ENCODE measurements around the gene TADA3.
"Not testable (repeated sequence)": the region's sequence is repeated elsewhere in the genome, so short reads cannot be mapped to it uniquely, and the experiment has no call there.

Gene TADA3

GRCh38 chr3:9784965-9785364 lies 7.3 kb downstream of the TADA3 start:
- DNase-seq (ENCODE audit: low read depth in 2 of 2, low spot score in 1 of 2), result no peak

- no peak for DNase-seq (ENCODE audit: low read depth in 2 of 2, low spot score in 1 of 2)
These were observed 8.3 kb downstream of the TADA3 start for GRCh38 chr3:9783954-9784353.

DNA sequence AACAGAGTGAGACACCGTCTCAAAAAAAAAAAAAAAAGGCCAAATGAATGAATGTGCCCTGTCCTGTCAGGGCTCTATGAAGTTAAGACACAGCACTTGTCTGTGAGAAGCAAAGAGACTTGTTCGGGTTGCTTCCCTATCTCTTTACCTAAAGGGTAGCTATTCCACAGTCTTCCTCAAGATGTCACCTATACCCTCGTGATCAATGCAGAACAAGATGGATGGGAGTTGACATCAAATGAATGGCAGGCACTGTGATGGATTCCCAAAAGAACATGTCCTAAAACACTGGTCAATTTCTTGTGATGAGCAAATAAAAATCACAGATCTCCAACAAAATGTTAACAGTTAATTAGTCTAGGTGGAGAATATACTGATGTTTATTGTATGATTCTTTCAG lies 9.5 kb downstream of the TADA3 start:
- no peak for DNase-seq (ENCODE audit: low read depth in 2 of 2, low spot score in 1 of 2)

GRCh38 chr3:9781978-9782603 lies 10.2 kb downstream of the TADA3 start:
- no peak for DNase-seq (ENCODE audit: low read depth in 2 of 2, low spot score in 1 of 2)

DNA sequence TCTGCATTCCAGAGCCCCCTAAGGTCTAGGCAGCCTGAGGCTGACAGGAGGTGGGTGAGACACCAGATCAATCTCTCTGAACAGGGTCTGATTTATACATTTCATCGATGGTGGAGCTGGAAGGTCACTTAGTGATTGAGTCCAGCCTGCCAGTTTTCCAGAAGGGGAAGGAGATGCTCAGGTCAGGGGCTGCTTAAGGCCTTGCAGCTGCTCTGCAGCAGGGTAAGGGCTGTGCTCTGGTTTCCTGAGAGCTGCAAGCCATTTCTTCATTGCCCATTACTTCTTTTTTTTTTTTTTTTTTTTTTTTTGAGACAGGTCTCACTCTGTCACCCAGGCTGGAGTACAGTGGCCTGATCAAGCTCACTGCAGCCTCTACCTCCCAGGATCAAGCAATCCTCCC lies 10.7 kb downstream of the TADA3 start:
- no peak for DNase-seq (ENCODE audit: low read depth in 2 of 2, low spot score in 1 of 2)

DNA sequence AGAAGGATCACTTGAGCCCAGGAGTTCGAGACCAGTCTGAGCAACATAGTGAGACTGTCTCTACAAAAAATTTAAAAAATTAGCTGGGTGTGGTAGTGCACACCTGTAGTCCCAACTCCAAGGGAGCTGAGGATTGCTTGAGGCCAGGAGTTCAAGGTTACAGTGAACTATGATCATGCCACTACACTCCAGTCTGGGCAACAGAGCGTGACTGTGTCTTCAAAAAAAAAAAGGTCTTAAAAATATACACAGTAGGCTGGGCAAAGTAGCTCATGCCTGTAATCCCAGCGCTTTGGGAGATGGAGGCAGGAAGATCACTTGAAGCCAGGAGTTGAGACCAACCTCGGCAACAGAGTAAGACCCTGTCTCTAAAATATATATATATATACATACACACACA lies 11.4 kb downstream of the TADA3 start:
- no peak for DNase-seq (ENCODE audit: low read depth in 2 of 2, low spot score in 1 of 2)

DNA sequence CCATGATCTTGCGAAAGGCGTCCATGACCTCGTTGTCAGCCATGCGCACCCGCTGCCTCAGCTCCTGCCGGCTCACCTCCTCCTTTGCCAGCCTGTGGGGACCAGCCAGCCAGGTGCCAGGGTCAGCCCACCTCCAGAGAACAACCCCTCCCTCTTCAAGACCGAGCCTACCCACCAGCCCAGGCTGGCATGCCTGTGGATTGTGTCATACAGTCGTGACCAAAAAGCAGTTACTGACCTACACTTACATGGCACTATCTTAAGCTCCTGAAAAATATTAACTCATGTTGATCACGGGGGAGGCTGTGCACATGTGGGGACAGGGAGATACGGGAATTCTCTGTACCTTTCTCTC lies 11.8 kb downstream of the TADA3 start:
- no peak for DNase-seq (ENCODE audit: low read depth in 2 of 2, low spot score in 1 of 2)

DNA sequence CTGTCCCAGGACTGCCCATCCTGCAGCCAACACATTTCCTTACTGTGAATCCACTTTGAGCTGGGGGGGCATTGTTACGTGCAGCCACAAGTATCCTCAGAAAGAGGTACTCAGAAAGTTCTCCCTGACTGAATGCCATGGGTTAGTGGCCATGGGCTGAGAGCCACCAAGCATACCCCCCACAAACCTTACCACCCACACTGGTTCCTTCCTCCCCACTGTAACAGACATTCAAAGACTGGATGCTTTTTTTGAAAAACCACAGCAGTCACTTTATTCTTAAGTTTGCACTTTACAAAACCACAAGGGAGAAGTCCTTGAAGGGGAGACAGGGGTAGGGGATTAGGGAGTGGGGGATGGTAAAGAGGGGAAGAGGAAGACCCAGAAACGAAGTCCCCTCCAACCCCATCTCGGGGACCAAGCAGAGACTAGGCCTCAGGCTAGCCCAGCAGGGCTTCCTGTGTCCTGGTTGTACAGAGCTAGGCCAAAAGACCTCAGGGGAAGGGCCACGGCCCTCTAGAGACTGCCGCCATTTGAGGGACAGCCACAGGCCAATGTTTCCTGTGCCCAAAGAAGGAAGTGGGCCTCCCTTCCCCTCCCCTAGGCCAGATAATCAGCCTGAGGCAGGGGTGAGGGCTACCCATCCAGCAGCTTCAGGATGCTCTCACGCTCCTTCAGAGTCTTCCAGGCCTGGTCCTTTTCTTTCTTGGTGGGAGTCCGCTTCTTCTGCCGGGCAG lies 12.4 kb downstream of the TADA3 start:
- no peak for DNase-seq (ENCODE audit: low read depth in 2 of 2, low spot score in 1 of 2)

DNA sequence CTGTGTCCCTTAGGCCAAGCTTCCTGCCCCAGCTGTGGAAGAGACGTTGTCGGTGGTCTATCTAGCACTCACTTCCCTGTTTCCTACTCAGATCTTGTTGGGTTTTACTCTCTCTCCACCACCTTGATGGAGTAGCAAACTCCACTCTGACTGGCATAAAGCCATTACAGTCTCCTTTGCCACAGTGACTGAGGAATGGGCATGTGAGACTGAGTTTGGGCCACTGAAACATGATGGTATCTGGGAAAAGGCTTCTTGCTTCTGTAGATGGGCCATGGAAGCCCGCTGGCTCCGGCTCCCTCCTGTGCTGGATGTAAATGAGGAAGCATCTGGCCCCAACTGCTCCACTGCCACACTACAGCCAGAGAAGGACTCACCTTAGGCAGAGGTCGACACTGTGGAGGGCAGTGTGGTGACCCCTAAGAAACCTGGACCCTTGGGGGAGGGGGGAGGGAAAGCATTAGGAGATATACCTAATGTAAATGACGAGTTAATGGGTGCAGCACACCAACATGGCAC lies 13.1 kb downstream of the TADA3 start:
- DNase-seq (ENCODE audit: low read depth in 2 of 2, low spot score in 1 of 2), result no peak

- DNase-seq (ENCODE audit: low read depth in 2 of 2, low spot score in 1 of 2), result no peak
These were observed 13.9 kb downstream of the TADA3 start for GRCh38 chr3:9778143-9779074.

GRCh38 chr3:9777694-9778021 lies 14.6 kb downstream of the TADA3 start:
- no peak for DNase-seq (ENCODE audit: low read depth in 2 of 2, low spot score in 1 of 2)

GRCh38 chr3:9776896-9777693 lies 15.2 kb downstream of the TADA3 start:
- no peak for DNase-seq (ENCODE audit: low read depth in 2 of 2, low spot score in 1 of 2)

- DNase-seq (ENCODE audit: low read depth in 2 of 2, low spot score in 1 of 2), result not testable (repeated sequence)
These were observed 21.3 kb downstream of the TADA3 start for GRCh38 chr3:9771007-9771406.

DNA sequence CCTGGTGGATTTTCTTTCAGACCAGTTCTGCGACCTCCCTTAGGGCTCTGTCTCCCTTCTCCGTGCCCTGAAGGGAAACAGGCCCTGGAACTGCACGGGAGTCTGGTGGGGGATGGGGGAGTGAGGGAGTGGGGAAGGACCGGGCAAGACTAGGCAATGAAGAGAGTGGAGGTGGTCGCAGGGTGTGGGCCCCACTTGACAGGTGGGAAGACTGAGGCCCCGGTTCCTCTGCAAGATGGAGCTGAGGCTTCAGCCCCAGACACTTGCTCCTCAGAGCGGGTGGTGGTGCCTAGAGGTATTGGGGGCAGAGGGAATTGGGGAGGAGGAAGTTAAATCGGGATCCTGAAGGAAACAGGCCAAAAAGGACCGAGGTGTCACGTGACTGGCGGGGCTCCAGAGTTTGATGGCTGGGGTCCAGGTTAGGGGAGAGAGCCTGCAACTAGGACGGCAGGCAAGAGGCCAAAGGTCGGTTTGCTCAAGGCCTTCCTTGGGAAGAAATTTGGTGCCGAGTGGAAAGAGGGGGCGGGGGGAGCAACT lies 21.9 kb downstream of the TADA3 start:
- no peak for DNase-seq (ENCODE audit: low read depth in 2 of 2, low spot score in 1 of 2)

- DNase-seq (ENCODE audit: low read depth in 2 of 2, low spot score in 1 of 2), result no peak
These were observed 22.6 kb downstream of the TADA3 start, which contains the start of gene CAMK1 for GRCh38 chr3:9769426-9770275. Gene CAMK1 (minus strand): TSS chr3:9769947. CDS start chr3:9767749, 2,198 bp downstream.

DNA sequence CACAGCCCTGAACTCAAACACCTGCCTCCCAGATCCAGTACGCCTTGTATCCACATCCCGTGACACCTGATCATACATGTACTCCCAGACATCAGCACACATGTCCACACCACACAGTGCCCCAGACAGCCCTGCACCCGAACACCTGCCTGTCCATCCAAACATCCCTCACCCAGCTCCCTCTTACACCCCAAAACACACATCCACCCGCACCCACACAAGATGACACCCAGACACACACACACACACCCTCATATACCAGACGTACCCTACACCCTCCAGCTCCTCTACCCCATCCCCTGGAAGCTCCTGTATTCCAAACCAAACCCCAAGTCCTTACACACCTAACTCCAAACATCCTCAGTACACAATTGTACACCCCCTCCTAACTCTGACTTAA lies 23.3 kb downstream of the TADA3 start:
- no peak for DNase-seq (ENCODE audit: low read depth in 2 of 2, low spot score in 1 of 2)

DNA sequence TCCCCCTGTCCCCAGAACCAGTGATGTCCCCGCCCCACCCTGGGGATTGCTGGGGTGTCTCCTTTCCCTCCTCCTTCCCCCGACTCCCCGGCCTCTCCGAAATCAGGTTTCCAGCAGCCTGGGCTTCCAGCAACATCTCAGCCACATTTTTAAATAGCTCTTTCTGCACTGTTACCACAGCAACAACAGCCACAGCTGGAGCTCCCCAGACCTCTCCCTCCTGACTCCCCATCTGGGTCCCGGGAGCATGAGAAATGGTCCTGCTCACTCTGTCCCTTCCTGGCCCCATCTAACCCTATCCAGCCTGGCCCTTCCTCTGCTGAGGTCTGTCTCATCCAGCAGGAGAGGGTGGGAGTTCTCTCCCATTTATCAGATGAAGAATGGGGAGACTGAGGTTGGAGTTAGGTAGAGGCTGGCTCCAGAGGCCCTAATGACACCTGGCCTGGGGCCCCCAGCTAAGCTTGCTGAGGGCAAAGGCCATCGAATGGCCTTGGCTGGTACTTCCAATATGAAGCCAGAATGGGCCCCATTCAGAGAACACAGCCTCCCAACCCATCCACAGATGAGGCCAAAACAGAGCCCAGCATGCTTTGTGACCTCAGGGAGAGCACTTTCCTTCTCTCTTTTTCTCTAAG lies 24.0 kb downstream of the TADA3 start:
- no peak for DNase-seq (ENCODE audit: low read depth in 2 of 2, low spot score in 1 of 2)

DNA sequence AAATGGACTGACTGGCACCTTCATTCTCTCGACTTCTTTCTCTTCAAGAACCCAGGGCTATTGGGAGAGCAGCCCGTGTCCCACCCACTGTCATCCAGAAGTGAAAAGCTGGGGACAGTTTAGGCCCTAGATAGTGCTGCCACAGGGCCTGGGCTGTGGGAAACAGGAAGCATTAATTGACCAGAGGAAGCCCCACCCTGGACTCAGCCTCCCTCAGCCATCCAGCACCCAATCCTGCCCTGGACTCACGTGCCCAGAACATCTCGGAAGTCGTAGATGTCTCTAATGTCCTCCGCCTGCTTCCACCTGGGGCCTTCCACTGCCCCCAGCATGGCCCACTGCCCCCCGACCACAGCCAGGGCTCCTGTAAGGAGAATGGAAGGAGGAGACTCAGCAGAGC lies 24.9 kb downstream of the TADA3 start:
- no peak for DNase-seq (ENCODE audit: low read depth in 2 of 2, low spot score in 1 of 2)

DNA sequence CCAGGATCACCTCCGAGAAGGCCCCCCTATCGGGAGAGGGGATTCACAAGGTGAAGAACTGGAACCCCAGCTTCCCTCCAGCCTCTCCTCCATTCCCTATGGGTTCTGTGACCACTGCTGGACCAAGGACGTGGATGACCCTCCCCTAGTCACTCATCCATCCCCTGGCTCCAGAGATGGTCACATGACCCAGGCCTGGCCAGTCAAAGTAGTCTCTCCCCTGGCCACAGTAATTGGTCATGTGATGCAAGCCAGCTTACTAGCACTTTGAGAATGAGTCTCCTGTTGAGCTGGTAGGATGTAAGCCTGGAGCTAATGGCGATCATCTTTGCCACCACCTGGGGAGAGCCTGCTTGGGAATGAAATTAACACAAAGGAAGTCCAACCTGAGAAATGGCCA lies 26.4 kb downstream of the TADA3 start:
- DNase-seq (ENCODE audit: low read depth in 2 of 2, low spot score in 1 of 2), result no peak

All from stimulated activated CD8-positive, alpha-beta memory T cell treated with anti-CD3 and anti-CD28 coated beads, Interleukin-4, amount 100 ng/mL, for 1 hour (primary cell).